Neuronal stem cell (in vitro differentiated cells): ENCODE data around the gene RAD54L2.
A peak's percentile ranks its signal among the peaks of the same experiment; 100 is the strongest.
"Not testable (repeated sequence)": the region's sequence is repeated elsewhere in the genome, so short reads cannot be mapped to it uniquely, and the experiment has no call there.

Experiments used
- DNase-seq: peaks from one replicate; pipeline ENCODE4 v3.0.0-alpha.2; 2013; ENCODE audit warnings: low spot score
- H2AFZ ChIP-seq: one replicate; pipeline ENCODE4 v1.6.1; 2013; ENCODE audit warnings: mild to moderate bottlenecking, low read length, inconsistent platforms
- H2AK5ac ChIP-seq: 2 replicates; pipeline ENCODE4 v1.6.1; 2013; ENCODE audit warnings: low read depth, mild to moderate bottlenecking, inconsistent platforms, low read length, moderate library complexity, mixed read lengths
- H2BK120ac ChIP-seq: 2 replicates; pipeline ENCODE4 v1.6.1; 2013; ENCODE audit warnings: low read depth, mild to moderate bottlenecking, inconsistent platforms, low read length, moderate library complexity, mixed read lengths
- H2BK12ac ChIP-seq: one replicate; pipeline ENCODE4 v1.6.1; 2013; ENCODE audit warnings: low read length, inconsistent platforms
- H2BK15ac ChIP-seq: 2 replicates; pipeline ENCODE4 v1.6.1; 2013; ENCODE audit warnings: mild to moderate bottlenecking, low read length, inconsistent platforms, mixed read lengths
- H2BK5ac ChIP-seq: one replicate; pipeline ENCODE4 v1.6.1; 2013; ENCODE audit warnings: inconsistent platforms, mild to moderate bottlenecking, low read length, moderate library complexity
- H3K14ac ChIP-seq: one replicate; pipeline ENCODE4 v1.6.1; 2013; ENCODE audit warnings: low read length, inconsistent platforms
- H3K18ac ChIP-seq: 2 replicates; pipeline ENCODE4 v1.6.1; 2013; ENCODE audit warnings: low read length, inconsistent platforms
- H3K23ac ChIP-seq: 2 replicates; pipeline ENCODE4 v1.6.1; 2013; ENCODE audit warnings: low read depth, mild to moderate bottlenecking, mixed read lengths, low read length, inconsistent platforms; ENCODE audit not compliant: poor library complexity
- H3K27ac ChIP-seq: replicated peaks from 3 replicates; pipeline ENCODE4 v1.5.1; 2013; ENCODE audit warnings: low read length, inconsistent platforms
- H3K27me3 ChIP-seq, 3 experiments: 2 replicates each; pipeline ENCODE4 v1.6.1; 2013; ENCODE audit warnings: low read length in 3 of 3, mild to moderate bottlenecking in 2 of 3, inconsistent platforms in 1 of 3, low read depth in 1 of 3, mixed read lengths in 1 of 3, moderate library complexity in 1 of 3; ENCODE audit not compliant: control insufficient read depth in 3 of 3, insufficient read depth in 3 of 3
- H3K36me3 ChIP-seq, 2 donors: replicated peaks in 1 of 2; 2 replicates each; pipeline ENCODE4 v1.6.1; 2013; ENCODE audit warnings: low read length in 2 of 2; ENCODE audit not compliant: control insufficient read depth in 2 of 2, insufficient read depth in 2 of 2
- H3K4ac ChIP-seq: 2 replicates; pipeline ENCODE4 v1.6.1; 2013; ENCODE audit warnings: inconsistent platforms, mild to moderate bottlenecking, low read length, moderate library complexity
- H3K4me1 ChIP-seq, 2 donors: 1 replicate in 1 of 2; 2 replicates in 1 of 2; pipeline ENCODE4 v1.6.1; 2013; ENCODE audit warnings: low read length in 2 of 2, low read depth in 1 of 2; ENCODE audit not compliant: control insufficient read depth in 2 of 2, insufficient read depth in 1 of 2
- H3K4me2 ChIP-seq: one replicate; pipeline ENCODE4 v1.6.1; 2013; ENCODE audit warnings: mild to moderate bottlenecking, low read length, inconsistent platforms; ENCODE audit not compliant: insufficient read depth, poor library complexity, severe bottlenecking
- H3K4me3 ChIP-seq, 2 donors: 2 replicates each; pipeline ENCODE4 v1.5.1; 2013; ENCODE audit warnings: low read length in 2 of 2, mild to moderate bottlenecking in 2 of 2, inconsistent platforms in 1 of 2, moderate library complexity in 1 of 2
- H3K79me1 ChIP-seq: one replicate; pipeline ENCODE4 v1.6.1; 2013; ENCODE audit warnings: low read depth, mild to moderate bottlenecking, inconsistent platforms, low read length, moderate library complexity
- H3K9ac ChIP-seq: one replicate; pipeline ENCODE4 v1.6.1; 2013; ENCODE audit warnings: mild to moderate bottlenecking, low read depth, low read length, inconsistent platforms; ENCODE audit not compliant: poor library complexity
- H3K9me3 ChIP-seq, 2 donors: replicated peaks in 1 of 2; 2 replicates each; pipeline versions ENCODE3 to v1.6.1; 2013; ENCODE audit warnings: low read length in 2 of 2, mild to moderate bottlenecking in 2 of 2, inconsistent platforms in 1 of 2, low read depth in 1 of 2, mixed read lengths in 1 of 2, moderate library complexity in 1 of 2; ENCODE audit not compliant: control insufficient read depth in 2 of 2, insufficient read depth in 1 of 2
- H4K8ac ChIP-seq: one replicate; pipeline ENCODE4 v1.6.1; 2013; ENCODE audit warnings: low read depth, mild to moderate bottlenecking, inconsistent platforms, low read length, moderate library complexity
- H4K91ac ChIP-seq: one replicate; pipeline ENCODE4 v1.6.1; 2013; ENCODE audit warnings: low read length, low read depth, mild to moderate bottlenecking, inconsistent platforms; ENCODE audit not compliant: poor library complexity
- WGBS, 2 donors: extraction: QIAGEN DNeasy Blood & Tissue Kit; methylation state at CpG; one replicate each; pipeline ENCODE4 v1.1.7; 2013; ENCODE audit warnings: missing lambda C conversion rate in 2 of 2, mixed read lengths in 1 of 2; ENCODE audit not compliant: insufficient read length in 2 of 2, insufficient replicate concordance in 1 of 2; ENCODE audit errors: extremely low coverage in 2 of 2; 5-methylcytosine and 5-hydroxymethylcytosine counted together

Gene RAD54L2

GRCh38 chr3:51537631-51538030, 888 bp upstream of the RAD54L2 start:
- H3K27me3 ChIP-seq, DNase-seq, H2BK120ac ChIP-seq, H3K4me1 ChIP-seq, H3K4ac ChIP-seq, H2AK5ac ChIP-seq, H3K79me1 ChIP-seq, H2BK12ac ChIP-seq, H2BK5ac ChIP-seq, H3K23ac ChIP-seq, H3K27ac ChIP-seq, H4K8ac ChIP-seq, H3K9ac ChIP-seq, H2BK15ac ChIP-seq, H3K9me3 ChIP-seq, H4K91ac ChIP-seq, H3K14ac ChIP-seq, H3K18ac ChIP-seq: not testable (repeated sequence)
- Histone ChIP-seq H3K4me2 (peak overlapping the region; percentile 87), H2AFZ (peak overlapping the region; percentile 84), H3K4me3 (peak overlapping the region; percentile 53 to 98), H3K36me3 (peaks cover 4 to 19% of the 10 kb centered on the region in 2 donors)
- WGBS, 2 donors: no CpG with 5 or more reads among the region's 16 CpGs

- Histone ChIP-seq H4K91ac (no peak overlapping the region), H3K18ac (peak overlapping the region; percentile 55), H4K8ac (no peak overlapping the region), H3K9ac (peak overlapping the region; percentile 75), H2BK12ac (no peak overlapping the region), H2BK15ac (no peak overlapping the region), H2BK120ac (no peak overlapping the region), H3K4me1 (peaks cover 4 to 6% of the 10 kb centered on the region in 2 donors), H2AK5ac (no peak overlapping the region), H3K23ac (no peak overlapping the region), H3K4me2 (peak overlapping the region; percentile 87), H3K4ac (peak overlapping the region; percentile 5), H3K9me3 (no peaks in the 10 kb centered on the region), H3K36me3 (peaks cover 4 to 24% of the 10 kb centered on the region in 2 donors), H2BK5ac (no peak overlapping the region), H3K79me1 (peaks cover 5% of the 10 kb centered on the region), H3K27me3 (peaks cover 0 to 4% (median 0%) of the 10 kb centered on the region in 3 experiments), H2AFZ (peak overlapping the region; percentile 84), H3K14ac (no peak overlapping the region), H3K4me3 (peak overlapping the region; percentile 53 to 98), H3K27ac (peak overlapping the region; percentile 51)
- no peak for DNase-seq
- no CpG with 5 or more reads among the region's 7 CpGs for WGBS, 2 donors
Observed at GRCh38 chr3:51538115-51538458, 432 bp upstream of the RAD54L2 start.

GRCh38 chr3:51539291-51539941, 897 bp downstream of the RAD54L2 start:
- Histone ChIP-seq H3K79me1 (peaks cover 7% of the 10 kb centered on the region), H3K27ac (peak overlapping the region; percentile 76), H3K27me3 (no peaks in the 10 kb centered on the region), H3K4ac (no peak overlapping the region), H2AK5ac (no peak overlapping the region), H3K9me3 (no peaks in the 10 kb centered on the region), H3K18ac (no peak overlapping the region), H3K23ac (no peak overlapping the region), H3K14ac (no peak overlapping the region), H2BK12ac (no peak overlapping the region), H3K4me3 (peak overlapping the region; percentile 53 to 98), H2BK5ac (peak overlapping the region; percentile 1), H4K8ac (no peak overlapping the region), H2BK120ac (no peak overlapping the region), H2AFZ (peak overlapping the region; percentile 84), H4K91ac (no peak overlapping the region), H2BK15ac (no peak overlapping the region), H3K9ac (peak overlapping the region; percentile 18), H3K4me1 (peaks cover 4 to 6% of the 10 kb centered on the region in 2 donors), H3K36me3 (peaks cover 8 to 37% of the 10 kb centered on the region in 2 donors), H3K4me2 (peak overlapping the region; percentile 87)
- DNase-seq: peak; percentile 12
- no CpG with 5 or more reads among the region's 11 CpGs for WGBS, 2 donors

GRCh38 chr3:51542596-51542995, 4.1 kb downstream of the RAD54L2 start:
- H4K8ac ChIP-seq, DNase-seq, H3K23ac ChIP-seq, H3K18ac ChIP-seq, H2BK15ac ChIP-seq, H3K14ac ChIP-seq, H3K4me3 ChIP-seq, H3K27me3 ChIP-seq, H3K27ac ChIP-seq, H2BK5ac ChIP-seq, H2AK5ac ChIP-seq, H3K4me2 ChIP-seq, H3K4ac ChIP-seq, H3K9me3 ChIP-seq, H2BK120ac ChIP-seq, H4K91ac ChIP-seq, H3K79me1 ChIP-seq, H3K9ac ChIP-seq, H2AFZ ChIP-seq, H2BK12ac ChIP-seq, H3K4me1 ChIP-seq: not testable (repeated sequence)
- peaks cover 10 to 52% of the 10 kb centered on the region in 2 donors for H3K36me3 ChIP-seq
- no CpG with 5 or more reads among the region's 11 CpGs for WGBS, 2 donors
